MM.1S (cell line): ENCODE measurements around the gene NTN1.

Source experiments
- EZH2 ChIP-seq: fragments of 300-600 bp; sonication (generic); optimal IDR thresholded peaks from 2 replicates; pipeline ENCODE3; 2017; ENCODE audit warnings: low read depth, mild to moderate bottlenecking, antibody characterized with exemption, low read length, mixed read lengths
- EZH2phosphoT487 ChIP-seq: fragments of 300-600 bp; sonication (generic); IDR thresholded peaks from 2 replicates; pipeline ENCODE4 v1.6.1; 2018; ENCODE audit warnings: antibody characterized with exemption, low read length
- TF ChIP-seq, protein P1 (sequence below): fragments of 300-600 bp; sonication (generic); IDR thresholded peaks from 2 replicates; pipeline ENCODE4 v1.5.1; 2016; ENCODE audit warnings: antibody characterized with exemption, low read length, mixed read lengths

DNA sequence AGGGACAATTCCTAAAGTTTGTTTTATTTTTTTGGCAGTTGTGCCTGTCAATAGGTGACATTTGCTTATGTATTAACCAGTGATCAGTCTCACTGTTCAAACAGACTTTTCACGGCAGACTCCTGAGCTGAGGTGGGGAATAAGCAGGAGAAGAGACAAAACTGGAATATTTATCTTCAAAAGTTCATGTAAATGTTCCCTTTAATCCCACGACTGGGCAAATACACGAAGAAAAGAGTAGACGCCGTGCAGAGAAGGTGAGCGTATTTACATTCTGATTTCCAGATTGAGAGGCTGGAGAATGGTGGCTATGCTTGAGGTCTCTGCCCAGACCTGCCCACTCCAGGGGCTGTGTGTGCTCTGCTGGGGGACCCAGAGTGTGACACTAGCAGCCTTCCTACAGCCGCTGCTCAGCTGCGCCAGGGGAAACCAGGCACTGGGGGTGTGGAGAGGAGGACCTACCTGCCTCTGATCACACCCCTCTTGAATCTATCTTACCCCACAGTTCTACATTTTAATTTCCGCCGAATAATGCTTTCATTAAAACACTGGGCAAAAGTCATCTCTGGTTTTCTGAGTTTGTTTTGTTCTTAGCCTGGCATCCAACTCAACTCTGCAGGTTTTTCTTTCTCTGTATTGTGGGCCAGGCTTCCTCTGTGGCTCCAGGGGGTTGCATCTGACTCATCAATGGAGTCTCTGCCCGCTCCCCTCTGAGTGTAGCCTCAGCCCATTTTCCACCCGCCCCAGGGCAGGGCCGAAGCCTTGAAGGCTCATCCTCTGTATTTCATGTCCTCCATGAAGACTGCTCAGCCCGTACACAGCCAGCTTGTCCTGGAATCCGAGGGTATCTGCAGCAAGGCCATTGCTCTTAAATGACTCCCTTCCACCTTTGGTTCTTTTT is 237.1 kb downstream of the NTN1 start:
- TF ChIP-seq, protein P1, sequence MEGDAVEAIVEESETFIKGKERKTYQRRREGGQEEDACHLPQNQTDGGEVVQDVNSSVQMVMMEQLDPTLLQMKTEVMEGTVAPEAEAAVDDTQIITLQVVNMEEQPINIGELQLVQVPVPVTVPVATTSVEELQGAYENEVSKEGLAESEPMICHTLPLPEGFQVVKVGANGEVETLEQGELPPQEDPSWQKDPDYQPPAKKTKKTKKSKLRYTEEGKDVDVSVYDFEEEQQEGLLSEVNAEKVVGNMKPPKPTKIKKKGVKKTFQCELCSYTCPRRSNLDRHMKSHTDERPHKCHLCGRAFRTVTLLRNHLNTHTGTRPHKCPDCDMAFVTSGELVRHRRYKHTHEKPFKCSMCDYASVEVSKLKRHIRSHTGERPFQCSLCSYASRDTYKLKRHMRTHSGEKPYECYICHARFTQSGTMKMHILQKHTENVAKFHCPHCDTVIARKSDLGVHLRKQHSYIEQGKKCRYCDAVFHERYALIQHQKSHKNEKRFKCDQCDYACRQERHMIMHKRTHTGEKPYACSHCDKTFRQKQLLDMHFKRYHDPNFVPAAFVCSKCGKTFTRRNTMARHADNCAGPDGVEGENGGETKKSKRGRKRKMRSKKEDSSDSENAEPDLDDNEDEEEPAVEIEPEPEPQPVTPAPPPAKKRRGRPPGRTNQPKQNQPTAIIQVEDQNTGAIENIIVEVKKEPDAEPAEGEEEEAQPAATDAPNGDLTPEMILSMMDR, result no peak
- TF ChIP-seq EZH2 (no peak), EZH2phosphoT487 (no peak)
